Stomach smooth muscle (tissue), 2 donors: Measurements from ENCODE around the gene TAF4.

Experiments used
- H3K27ac ChIP-seq: one replicate; pipeline ENCODE4 v1.7.0; 2013; ENCODE audit warnings: mild to moderate bottlenecking, low read length, inconsistent platforms
- H3K27me3 ChIP-seq, 2 donors: one replicate each; pipeline ENCODE4 v1.7.0; 2013; ENCODE audit warnings: low read length in 2 of 2; ENCODE audit not compliant: insufficient read depth in 2 of 2, control insufficient read depth in 1 of 2
- H3K36me3 ChIP-seq, 2 donors: one replicate each; pipeline ENCODE4 v1.7.0; 2013; ENCODE audit warnings: low read length in 2 of 2; ENCODE audit not compliant: control insufficient read depth in 2 of 2, insufficient read depth in 2 of 2
- H3K4me1 ChIP-seq: one replicate; pipeline ENCODE4 v1.7.0; 2013; ENCODE audit warnings: low read length; ENCODE audit not compliant: control insufficient read depth, insufficient read depth
- H3K4me3 ChIP-seq, 2 donors: one replicate each; pipeline ENCODE4 v1.7.0; 2013; ENCODE audit warnings: low read length in 2 of 2
- H3K9ac ChIP-seq, 2 donors: one replicate each; pipeline ENCODE4 v1.7.0; 2013; ENCODE audit warnings: low read length in 2 of 2, mild to moderate bottlenecking in 1 of 2
- H3K9me3 ChIP-seq, 2 donors: one replicate each; pipeline ENCODE4 v1.7.0; 2013; ENCODE audit warnings: low read length in 2 of 2; ENCODE audit not compliant: control insufficient read depth in 2 of 2
- donor health status: healthy.
- donor health status: Pancreatic carcinoma.

Gene TAF4

DNA sequence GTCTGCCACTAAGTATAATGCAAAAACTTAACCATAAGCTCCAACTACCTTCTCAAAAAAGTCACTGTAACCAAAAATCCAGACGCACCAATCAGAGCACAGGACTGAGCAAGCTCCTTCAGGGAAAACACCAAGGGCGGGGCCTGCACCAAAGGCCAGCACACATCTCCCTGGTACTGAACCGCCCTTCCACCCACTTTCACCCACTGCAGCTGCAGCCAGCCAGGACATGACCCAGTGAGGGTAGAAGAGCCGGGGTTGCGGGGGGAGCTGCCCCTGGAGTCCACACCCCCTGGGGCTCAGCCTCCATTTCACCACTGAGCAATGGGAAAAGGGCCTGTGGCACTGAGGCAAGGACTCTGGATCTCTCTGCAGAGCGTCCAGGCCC, 54.3 kb downstream of the TAF4 start:
- H3K27ac ChIP-seq = no peak overlapping the region
- no peaks in the 10 kb centered on the region for H3K27me3 ChIP-seq

DNA sequence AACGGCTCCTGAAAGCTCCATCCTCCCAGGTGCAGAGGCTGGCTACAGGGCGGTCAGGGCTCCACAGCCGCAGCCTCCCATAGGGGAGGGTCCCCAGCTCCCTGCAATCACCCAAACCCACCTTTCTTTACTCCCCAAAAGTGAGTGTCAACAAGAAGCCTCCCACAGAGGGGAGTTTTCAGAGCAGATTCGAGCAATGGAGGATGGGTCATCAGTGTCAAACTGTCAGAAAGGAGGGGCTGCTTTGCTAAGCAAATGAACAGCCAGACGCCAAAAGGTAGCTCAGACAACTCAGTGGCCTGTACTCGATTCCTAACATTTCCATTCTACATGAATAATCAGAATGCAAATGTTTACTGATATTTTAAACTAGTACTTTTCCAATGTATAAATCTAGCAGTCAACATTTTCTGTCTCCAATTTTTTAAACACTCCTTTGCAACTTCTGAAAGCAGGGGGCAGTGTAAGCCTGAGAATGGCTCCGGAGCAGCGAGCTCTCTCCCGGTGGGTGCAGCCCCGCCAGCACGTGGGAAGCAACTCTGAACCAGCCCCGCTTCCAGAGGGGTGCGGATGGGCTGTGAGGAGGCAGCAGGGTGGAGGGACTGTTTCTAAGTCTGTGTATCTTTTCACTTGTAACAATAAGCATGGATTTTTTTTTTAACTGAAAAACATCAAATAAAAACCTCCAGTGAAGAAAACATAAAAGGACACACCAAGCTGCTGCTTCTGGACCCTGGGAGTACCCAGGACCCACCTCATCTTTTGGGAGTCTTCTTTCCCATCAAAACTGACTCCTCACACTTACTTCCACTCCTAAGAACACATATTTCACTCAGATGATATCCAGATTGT, 54.9 kb downstream of the TAF4 start:
- peaks cover 42% of the 10 kb centered on the region in 2 donors for H3K36me3 ChIP-seq
- no peak overlapping the region for H3K4me3 ChIP-seq
- peaks cover 19% of the 10 kb centered on the region for H3K4me1 ChIP-seq
- no peaks in the 10 kb centered on the region for H3K9me3 ChIP-seq
- H3K9ac ChIP-seq = no peak overlapping the region
- H3K27ac ChIP-seq = no peak overlapping the region
- H3K27me3 ChIP-seq = no peaks in the 10 kb centered on the region

More for the DNA sequence above, 54.3 kb downstream of the TAF4 start:
- Histone ChIP-seq H3K9ac (no peak overlapping the region), H3K4me1 (peaks cover 23% of the 10 kb centered on the region), H3K36me3 (peaks cover 36 to 37% of the 10 kb centered on the region in 2 donors), H3K4me3 (no peak overlapping the region), H3K9me3 (no peaks in the 10 kb centered on the region)

DNA sequence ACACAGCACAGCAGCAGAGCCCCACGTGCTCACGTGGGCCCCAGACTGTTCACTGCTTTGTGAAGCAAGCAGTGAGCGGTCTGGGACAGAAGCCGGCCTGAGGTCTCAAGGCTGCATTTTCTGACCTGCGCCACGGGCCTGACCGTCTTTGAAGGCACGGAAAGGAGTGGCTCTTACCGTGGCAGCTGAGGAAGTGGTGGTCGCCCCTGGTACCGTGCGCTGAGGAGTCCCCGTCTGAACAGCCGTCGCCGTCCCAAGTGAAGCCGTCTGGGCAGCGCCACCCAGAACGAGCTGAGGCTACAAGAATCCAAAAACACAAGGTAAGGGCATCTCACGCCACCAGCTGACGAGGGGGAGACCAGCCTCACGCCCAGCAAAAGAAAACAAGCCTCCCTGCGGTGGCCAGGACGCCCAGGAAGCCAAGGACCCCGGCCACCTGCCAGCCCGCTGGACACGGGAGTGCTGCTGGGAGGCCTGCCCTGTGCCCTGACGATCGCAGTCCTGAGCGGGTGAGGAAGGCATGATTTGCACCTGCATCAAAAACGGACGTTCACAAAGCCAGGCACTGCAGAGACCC, 55.7 kb downstream of the TAF4 start:
- H3K4me1 ChIP-seq = peaks cover 11% of the 10 kb centered on the region
- no peak overlapping the region for H3K4me3 ChIP-seq
- no peak overlapping the region for H3K27ac ChIP-seq
- no peaks in the 10 kb centered on the region for H3K27me3 ChIP-seq
- no peaks in the 10 kb centered on the region for H3K9me3 ChIP-seq
- no peak overlapping the region for H3K9ac ChIP-seq
- H3K36me3 ChIP-seq = peaks cover 50 to 51% of the 10 kb centered on the region in 2 donors

DNA sequence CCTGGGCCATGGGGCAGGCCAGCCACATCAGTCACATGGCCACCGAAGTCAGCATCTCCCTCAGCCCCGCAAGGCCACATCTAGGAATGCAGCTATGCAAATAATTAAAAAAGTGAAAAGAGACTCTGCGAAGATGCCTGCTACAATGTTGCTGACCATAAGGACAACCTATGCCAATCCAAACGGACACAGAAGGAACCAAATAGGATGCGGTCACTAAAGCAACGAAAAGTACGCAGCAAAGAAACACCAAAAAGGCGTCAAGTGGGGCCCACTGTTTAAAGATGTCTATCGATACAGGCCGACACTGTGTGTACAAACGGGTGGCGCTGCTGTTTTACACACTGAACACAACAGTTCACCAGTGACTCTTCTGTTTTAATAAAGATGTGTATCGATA, 56.4 kb downstream of the TAF4 start:
- peaks cover 5% of the 10 kb centered on the region for H3K4me1 ChIP-seq
- no peaks in the 10 kb centered on the region for H3K9me3 ChIP-seq
- H3K27ac ChIP-seq = no peak overlapping the region
- H3K36me3 ChIP-seq = peaks cover 52 to 55% of the 10 kb centered on the region in 2 donors
- no peak overlapping the region for H3K4me3 ChIP-seq
- no peak overlapping the region for H3K9ac ChIP-seq
- H3K27me3 ChIP-seq = no peaks in the 10 kb centered on the region

DNA sequence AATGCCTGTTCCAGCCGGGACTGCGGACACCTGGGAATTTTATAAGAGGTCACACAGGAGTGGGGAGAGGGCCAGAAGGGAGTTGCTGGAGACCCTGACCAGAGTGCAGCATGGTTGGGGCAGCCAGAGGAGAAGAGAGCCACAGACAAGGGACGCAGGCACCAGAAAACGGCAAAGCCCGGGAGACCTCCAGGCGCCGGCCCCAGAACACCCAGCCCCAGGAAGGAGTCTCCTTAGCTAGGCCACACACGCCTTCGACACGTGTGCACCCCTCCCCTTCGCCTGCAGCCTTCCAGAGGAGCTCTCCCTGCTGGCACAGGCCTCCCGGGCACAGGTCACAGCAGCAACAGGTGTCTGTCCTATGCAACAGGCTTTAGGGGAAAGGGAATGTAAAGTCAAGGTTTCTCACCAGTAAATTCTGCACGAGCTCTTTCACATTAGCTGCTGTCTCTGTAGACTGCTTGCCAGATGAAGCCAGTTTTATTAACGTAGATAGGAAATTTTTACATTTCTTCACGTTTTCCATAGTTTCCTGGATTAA, 57.0 kb downstream of the TAF4 start:
- H3K9ac ChIP-seq = no peak overlapping the region
- H3K4me1 ChIP-seq = peaks cover 3% of the 10 kb centered on the region
- peaks cover 52 to 55% of the 10 kb centered on the region in 2 donors for H3K36me3 ChIP-seq
- no peaks in the 10 kb centered on the region for H3K27me3 ChIP-seq
- no peak overlapping the region for H3K4me3 ChIP-seq
- no peak overlapping the region for H3K27ac ChIP-seq
- H3K9me3 ChIP-seq = no peaks in the 10 kb centered on the region

DNA sequence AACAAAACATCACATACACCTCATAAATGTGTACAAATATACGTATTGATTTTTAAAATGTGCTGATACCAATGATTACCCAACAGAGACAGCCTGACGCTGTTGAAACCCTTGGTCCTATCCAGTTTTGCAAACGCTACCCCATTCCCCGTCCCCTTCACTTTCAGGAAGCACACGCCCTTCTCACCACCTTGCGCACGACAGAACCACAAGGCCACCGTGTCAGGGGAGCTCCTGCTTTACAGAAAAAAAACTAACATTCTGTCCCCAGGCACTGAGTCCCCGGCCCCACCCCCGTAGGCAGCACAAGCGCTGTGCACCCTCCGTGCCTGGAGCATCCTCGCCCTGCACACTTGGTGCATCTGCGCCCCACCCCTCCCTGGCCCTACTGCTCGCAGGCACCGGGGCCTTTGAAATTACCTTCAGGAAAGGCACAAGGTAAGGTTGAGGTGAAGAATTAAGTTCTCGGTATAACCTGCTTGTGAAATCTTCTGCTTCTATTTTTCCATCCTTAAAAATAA, 58.5 kb downstream of the TAF4 start:
- Histone ChIP-seq H3K9me3 (no peaks in the 10 kb centered on the region), H3K36me3 (peaks cover 49 to 60% of the 10 kb centered on the region in 2 donors), H3K9ac (no peak overlapping the region), H3K27me3 (no peaks in the 10 kb centered on the region), H3K4me1 (peaks cover 3% of the 10 kb centered on the region), H3K27ac (no peak overlapping the region), H3K4me3 (no peak overlapping the region)

DNA sequence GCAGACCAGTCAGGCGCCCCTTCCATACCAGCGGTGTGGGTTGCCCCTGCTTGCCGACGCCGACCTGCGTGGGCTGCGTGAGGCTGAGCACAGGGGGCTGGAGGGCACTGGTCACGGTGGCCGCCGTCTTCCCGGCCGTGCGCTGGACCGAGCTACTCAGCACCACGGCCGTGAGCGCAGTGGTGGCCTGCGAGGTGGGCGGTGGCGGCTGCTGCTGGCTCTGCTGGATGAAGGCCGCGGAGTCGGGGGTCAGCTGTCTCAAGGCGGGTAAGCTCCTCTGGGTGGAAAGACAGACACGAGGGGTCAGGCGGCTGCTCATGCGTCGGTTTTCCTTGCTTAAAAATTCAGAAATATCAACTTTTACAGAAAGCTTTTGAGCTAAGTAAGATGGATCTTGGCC, 59.2 kb downstream of the TAF4 start:
- peaks cover 3% of the 10 kb centered on the region for H3K4me1 ChIP-seq
- no peaks in the 10 kb centered on the region for H3K27me3 ChIP-seq
- no peaks in the 10 kb centered on the region for H3K9me3 ChIP-seq
- no peak overlapping the region for H3K4me3 ChIP-seq
- no peak overlapping the region for H3K27ac ChIP-seq
- H3K9ac ChIP-seq = no peak overlapping the region
- H3K36me3 ChIP-seq = peaks cover 51 to 62% of the 10 kb centered on the region in 2 donors

DNA sequence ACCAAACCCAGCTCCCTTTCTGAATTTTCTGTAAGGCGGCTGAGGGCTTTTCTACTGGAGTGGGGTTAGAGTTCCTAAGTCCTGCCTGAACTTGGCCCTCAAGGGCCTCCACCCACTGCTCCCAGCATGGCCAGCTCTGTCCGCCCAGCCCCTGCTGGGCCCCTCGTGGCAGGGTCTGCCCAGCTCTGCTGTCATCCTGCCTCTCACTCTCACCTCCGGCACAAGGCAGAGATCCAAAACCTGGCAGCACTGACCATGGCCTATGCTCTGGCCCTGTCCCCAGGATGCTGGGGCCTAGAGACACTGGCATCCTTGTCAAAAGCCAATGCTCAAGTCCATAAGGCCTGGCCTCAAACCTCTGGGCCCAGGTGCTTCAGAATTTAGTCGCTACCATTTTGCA, 61.1 kb downstream of the TAF4 start:
- Histone ChIP-seq H3K27me3 (no peaks in the 10 kb centered on the region), H3K9me3 (no peaks in the 10 kb centered on the region), H3K36me3 (peaks cover 64 to 69% of the 10 kb centered on the region in 2 donors), H3K4me1 (no peaks in the 10 kb centered on the region), H3K4me3 (no peak overlapping the region), H3K9ac (no peak overlapping the region), H3K27ac (no peak overlapping the region)

DNA sequence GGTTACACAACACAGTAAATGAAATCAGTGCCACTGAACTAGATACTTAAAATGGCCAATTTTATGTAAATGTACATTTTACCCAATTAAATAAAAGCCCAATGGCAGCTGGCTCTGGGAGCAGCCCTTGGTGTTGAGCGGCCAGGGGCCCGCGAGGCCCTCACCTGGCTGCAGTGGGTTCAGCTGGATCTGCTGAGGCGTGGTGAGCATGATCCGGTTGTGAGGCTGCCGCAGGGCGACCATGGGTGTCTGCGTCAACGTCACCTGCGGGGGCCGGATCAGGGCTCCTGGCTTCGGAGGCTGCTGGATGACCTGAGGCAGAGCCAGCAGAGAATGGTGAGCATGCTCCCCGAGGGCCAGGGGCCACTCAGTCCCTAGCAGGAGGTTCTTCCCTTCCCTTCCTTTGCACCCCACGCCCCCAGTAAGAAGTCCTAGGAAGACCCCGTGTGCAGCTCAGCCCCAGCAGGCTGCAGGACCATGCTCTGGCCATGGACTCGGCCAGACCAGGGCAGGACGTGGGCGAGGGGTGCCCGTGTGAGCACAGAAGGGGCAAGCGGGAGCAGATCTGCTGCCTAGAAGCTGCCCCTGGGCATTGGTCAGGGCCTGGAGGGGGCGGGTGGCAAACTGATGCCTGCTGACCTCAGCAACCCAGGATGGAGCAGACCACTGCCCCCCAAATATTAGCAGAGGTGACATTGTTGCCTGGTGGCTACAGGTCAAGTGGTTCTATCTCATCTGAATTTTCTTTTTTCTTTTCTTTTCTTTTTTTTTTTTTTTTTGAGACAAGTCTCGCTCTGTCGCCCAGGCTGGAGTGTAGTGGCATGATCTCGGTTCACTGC, 61.9 kb downstream of the TAF4 start:
- Histone ChIP-seq H3K36me3 (peaks cover 61 to 70% of the 10 kb centered on the region in 2 donors), H3K9me3 (no peaks in the 10 kb centered on the region), H3K4me1 (no peaks in the 10 kb centered on the region), H3K4me3 (no peak overlapping the region), H3K27me3 (no peaks in the 10 kb centered on the region), H3K27ac (no peak overlapping the region), H3K9ac (no peak overlapping the region)

DNA sequence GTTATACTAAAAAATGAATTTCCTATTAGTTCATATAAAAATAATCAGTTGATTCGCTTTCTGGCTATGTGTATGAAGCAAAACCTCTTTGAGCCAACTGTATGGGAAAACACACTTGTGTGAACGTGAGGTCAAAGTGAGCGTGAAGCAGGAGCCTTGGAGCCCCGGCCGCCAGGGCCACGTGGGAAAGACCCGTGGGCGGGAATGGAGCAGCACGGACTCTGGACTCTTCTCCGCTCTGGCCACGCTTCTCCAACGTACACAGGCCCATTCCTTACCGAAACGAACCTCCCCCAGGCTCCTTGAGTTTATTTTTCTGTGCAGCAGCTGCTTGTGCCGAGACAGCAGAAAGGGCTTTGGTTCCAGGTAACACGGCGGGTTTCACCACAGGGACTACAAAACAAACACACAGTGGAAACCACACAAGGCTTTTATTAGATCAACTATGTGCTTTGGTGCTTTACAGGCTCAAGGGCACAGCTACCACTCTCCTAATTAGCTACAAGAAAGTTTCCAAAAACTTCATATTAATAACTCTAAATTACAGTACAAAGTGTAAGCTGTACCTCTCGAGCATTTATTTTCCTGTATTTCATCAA, 62.7 kb downstream of the TAF4 start:
- Histone ChIP-seq H3K9me3 (no peaks in the 10 kb centered on the region), H3K36me3 (peaks cover 58 to 71% of the 10 kb centered on the region in 2 donors), H3K27ac (no peak overlapping the region), H3K4me1 (no peaks in the 10 kb centered on the region), H3K9ac (no peak overlapping the region), H3K27me3 (no peaks in the 10 kb centered on the region), H3K4me3 (no peak overlapping the region)
